ENCODE results near the gene ALK. TPM values are rescaled to one million over a fixed set of nuclear protein-coding genes. Genes with fewer than 3 reads are reported as not detected.

ALK gene
- polyA plus RNA-seq, 4 donors: 0.04 to 0.98 TPM; not detected in 2

DNA sequence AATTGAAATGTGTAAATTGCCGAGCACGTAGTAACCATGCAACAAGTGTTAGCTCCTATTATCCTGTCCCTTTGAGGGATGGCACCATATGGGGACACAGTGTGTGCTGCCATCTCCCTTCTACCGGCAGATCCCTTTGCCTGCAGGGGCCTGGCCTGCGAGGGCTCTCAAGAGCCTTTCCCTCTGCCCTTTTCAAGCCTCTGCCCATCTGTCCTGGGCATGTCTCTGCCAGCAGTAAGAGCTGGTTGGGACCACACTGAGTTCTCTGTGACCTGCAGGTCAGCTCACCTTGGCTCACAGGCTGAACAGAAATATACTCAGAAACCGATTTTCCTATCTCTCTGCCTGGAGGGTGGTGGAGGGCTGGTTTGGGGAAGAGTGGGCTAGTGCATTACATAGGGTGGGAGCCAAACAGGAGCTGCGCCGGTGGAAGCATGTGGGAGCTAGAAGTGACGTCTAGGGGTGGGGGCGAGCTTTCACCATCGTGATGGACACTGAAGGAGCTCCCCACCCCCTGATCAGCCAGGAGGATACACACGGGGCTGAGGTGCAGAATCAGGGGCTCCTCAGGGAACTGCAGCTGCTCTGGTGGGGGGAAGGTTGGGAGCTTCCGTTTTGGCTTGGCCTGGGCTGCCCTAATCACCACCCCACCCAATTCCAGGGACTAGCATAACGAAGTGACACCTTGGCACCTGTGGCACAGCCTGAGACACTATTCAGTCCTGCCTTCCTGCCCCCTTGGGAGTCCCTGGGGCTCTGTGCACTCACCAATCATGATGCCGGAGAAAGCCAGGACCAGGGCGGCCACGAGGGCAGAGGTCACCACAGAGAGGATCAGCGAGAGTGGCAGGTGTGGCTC lies 696.5 kb downstream of the ALK start:
- no peak for DNase-seq
- 51 to 76% (median 60%) methylated on average over 17 of the region's 17 CpGs for WGBS, 3 donors

DNA sequence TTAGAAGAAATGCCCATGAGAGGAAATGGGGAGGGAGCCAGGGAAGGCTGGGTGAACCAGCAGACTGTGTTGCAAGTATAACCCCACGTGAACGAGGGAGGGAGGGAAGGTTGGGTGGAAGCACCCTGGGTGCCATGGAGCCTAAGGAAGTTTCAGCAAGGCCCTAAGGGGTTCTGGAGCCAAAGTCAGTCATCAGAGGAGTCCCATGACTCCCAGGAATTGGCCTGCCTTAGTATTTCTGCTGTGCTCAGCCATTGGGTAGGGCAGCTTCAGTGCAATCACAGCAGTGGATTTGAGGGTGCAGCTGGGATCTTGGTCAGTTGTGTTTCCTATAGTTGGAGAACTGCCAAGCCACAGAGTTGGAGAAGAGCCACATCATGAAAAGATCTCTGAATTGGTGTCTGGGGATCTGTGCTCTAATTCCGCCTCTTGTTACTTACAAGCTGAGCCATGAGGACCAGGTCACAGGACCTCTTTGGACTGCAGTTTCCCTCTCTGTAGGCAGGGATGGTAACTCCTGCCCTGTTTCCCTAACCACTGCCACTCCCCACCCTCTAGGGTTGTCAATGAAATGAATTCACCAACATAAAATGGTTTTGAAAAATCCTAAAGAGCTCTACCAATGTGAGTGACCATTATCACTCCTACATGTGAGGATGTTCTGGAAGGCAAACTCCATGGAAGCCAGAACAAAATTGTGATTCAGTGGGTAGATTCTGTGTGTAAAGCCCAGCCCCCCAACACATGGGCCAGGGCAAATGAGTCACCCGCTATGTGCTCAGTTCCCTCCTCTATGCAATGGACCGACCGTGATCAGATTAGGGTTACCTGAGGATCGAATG lies 697.3 kb downstream of the ALK start:
- Histone ChIP-seq H3K27me3 (ENCODE audit: control insufficient read depth in 3 of 3, insufficient read depth in 3 of 3, low read length in 3 of 3) (peaks cover 0 to 5% (median 0%) of the 10 kb centered on the region in 3 donors), H3K27ac (ENCODE audit: low read depth in 1 of 3, low read length in 2 of 3) (no peak overlapping the region), H3K4me1 (ENCODE audit: control insufficient read depth in 3 of 3, insufficient read depth in 2 of 3, low read depth in 1 of 3, low read length in 2 of 3) (no peaks in the 10 kb centered on the region), H3K9me3 (ENCODE audit: control insufficient read depth in 2 of 2, insufficient read depth in 1 of 2, low read depth in 1 of 2, low read length in 1 of 2) (no peaks in the 10 kb centered on the region), H3K36me3 (ENCODE audit: control insufficient read depth in 3 of 3, insufficient read depth in 2 of 3, low read depth in 1 of 3, low read length in 3 of 3) (no peaks in the 10 kb centered on the region), H3K4me3 (ENCODE audit: low read depth in 1 of 3, low read length in 3 of 3) (no peak overlapping the region)
- WGBS, 3 donors: 62 to 72% (median 65%) methylated on average over 7 of the region's 7 CpGs
- DNase-seq (peak in 1 of 2 donors; percentile 22), FAIRE-seq (no peak)

More for the DNA sequence above, 696.5 kb downstream of the ALK start:
- H3K36me3 ChIP-seq (ENCODE audit: control insufficient read depth in 3 of 3, insufficient read depth in 2 of 3, low read depth in 1 of 3, low read length in 3 of 3): no peaks in the 10 kb centered on the region
- no peaks in the 10 kb centered on the region for H3K4me1 ChIP-seq (ENCODE audit: control insufficient read depth in 3 of 3, insufficient read depth in 2 of 3, low read depth in 1 of 3, low read length in 2 of 3)
- no peaks in the 10 kb centered on the region for H3K9me3 ChIP-seq (ENCODE audit: control insufficient read depth in 2 of 2, insufficient read depth in 1 of 2, low read depth in 1 of 2, low read length in 1 of 2)
- H3K27ac ChIP-seq (ENCODE audit: low read depth in 1 of 3, low read length in 2 of 3): no peak overlapping the region
- no peak overlapping the region for H3K4me3 ChIP-seq (ENCODE audit: low read depth in 1 of 3, low read length in 3 of 3)
- H3K27me3 ChIP-seq (ENCODE audit: control insufficient read depth in 3 of 3, insufficient read depth in 3 of 3, low read length in 3 of 3): peaks cover 0 to 5% (median 0%) of the 10 kb centered on the region in 3 donors
- no peak for FAIRE-seq

DNA sequence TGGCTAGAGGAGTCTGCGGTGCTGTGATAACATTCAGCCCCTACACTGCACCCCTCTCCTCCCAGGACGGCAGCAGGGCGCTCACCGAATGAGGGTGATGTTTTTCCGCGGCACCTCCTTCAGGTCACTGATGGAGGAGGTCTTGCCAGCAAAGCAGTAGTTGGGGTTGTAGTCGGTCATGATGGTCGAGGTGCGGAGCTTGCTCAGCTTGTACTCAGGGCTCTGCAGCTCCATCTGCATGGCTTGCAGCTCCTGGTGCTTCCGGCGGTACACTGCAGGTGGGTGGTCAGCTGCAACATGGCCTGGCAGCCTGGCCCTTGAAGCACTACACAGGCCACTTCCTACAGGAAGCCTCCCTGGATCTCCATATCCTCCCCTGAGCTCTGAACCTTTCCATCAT lies 698.1 kb downstream of the ALK start:
- H3K36me3 ChIP-seq (ENCODE audit: control insufficient read depth in 3 of 3, insufficient read depth in 2 of 3, low read depth in 1 of 3, low read length in 3 of 3): no peaks in the 10 kb centered on the region
- no peak for FAIRE-seq
- WGBS, 3 donors: 90 to 94% (median 91%) methylated on average over 11 of the region's 11 CpGs
- H3K4me1 ChIP-seq (ENCODE audit: control insufficient read depth in 3 of 3, insufficient read depth in 2 of 3, low read depth in 1 of 3, low read length in 2 of 3): no peaks in the 10 kb centered on the region
- H3K9me3 ChIP-seq (ENCODE audit: control insufficient read depth in 2 of 2, insufficient read depth in 1 of 2, low read depth in 1 of 2, low read length in 1 of 2): no peaks in the 10 kb centered on the region
- no peak for DNase-seq
- no peak overlapping the region for H3K27ac ChIP-seq (ENCODE audit: low read depth in 1 of 3, low read length in 2 of 3)
- no peak overlapping the region for H3K4me3 ChIP-seq (ENCODE audit: low read depth in 1 of 3, low read length in 3 of 3)
- peaks cover 0 to 3% (median 0%) of the 10 kb centered on the region in 3 donors for H3K27me3 ChIP-seq (ENCODE audit: control insufficient read depth in 3 of 3, insufficient read depth in 3 of 3, low read length in 3 of 3)

DNA sequence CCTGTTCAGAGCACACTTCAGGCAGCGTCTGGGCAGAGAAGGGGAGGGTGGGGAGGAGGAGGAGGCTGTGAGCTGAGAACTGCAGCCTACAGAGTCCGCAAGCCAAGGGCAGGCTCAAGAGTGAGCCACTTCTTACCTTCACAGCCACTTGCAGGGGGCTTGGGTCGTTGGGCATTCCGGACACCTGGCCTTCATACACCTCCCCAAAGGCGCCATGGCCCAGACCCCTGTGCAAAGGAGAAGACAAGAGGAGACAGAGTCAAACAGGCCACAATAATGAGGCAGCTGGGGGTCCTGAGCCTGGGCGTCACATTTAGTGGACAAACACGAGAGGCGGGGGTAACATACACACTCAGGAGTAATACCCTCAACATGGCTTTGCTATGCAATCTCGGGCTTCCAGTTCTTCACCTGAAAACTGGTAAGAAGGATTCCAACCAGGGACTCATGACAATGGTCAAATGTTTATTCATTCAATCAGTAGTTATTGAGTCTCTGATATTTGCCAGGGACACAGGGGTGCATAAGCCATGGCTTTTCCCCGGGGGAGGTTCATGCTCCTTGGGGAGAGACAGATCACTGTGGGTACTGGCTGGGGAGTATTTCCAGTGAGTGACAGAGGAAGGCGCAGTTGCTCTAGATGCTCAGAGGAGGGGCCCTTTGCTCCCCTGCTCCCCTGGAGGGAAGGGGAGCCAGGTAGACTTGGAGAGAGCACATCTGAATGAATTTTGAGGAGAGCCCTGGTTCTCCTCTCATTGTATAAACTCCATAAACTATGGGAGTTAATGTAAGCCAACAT lies 698.8 kb downstream of the ALK start:
- no peak for FAIRE-seq
- no peak overlapping the region for H3K27ac ChIP-seq (ENCODE audit: low read depth in 1 of 3, low read length in 2 of 3)
- H3K4me3 ChIP-seq (ENCODE audit: low read depth in 1 of 3, low read length in 3 of 3): no peak overlapping the region
- H3K36me3 ChIP-seq (ENCODE audit: control insufficient read depth in 3 of 3, insufficient read depth in 2 of 3, low read depth in 1 of 3, low read length in 3 of 3): no peaks in the 10 kb centered on the region
- no peak for DNase-seq
- H3K9me3 ChIP-seq (ENCODE audit: control insufficient read depth in 2 of 2, insufficient read depth in 1 of 2, low read depth in 1 of 2, low read length in 1 of 2): no peaks in the 10 kb centered on the region
- peaks cover 0 to 2% (median 0%) of the 10 kb centered on the region in 3 donors for H3K27me3 ChIP-seq (ENCODE audit: control insufficient read depth in 3 of 3, insufficient read depth in 3 of 3, low read length in 3 of 3)
- H3K4me1 ChIP-seq (ENCODE audit: control insufficient read depth in 3 of 3, insufficient read depth in 2 of 3, low read depth in 1 of 3, low read length in 2 of 3): no peaks in the 10 kb centered on the region
- 77 to 82% (median 80%) methylated on average over 11 of the region's 11 CpGs for WGBS, 3 donors

DNA sequence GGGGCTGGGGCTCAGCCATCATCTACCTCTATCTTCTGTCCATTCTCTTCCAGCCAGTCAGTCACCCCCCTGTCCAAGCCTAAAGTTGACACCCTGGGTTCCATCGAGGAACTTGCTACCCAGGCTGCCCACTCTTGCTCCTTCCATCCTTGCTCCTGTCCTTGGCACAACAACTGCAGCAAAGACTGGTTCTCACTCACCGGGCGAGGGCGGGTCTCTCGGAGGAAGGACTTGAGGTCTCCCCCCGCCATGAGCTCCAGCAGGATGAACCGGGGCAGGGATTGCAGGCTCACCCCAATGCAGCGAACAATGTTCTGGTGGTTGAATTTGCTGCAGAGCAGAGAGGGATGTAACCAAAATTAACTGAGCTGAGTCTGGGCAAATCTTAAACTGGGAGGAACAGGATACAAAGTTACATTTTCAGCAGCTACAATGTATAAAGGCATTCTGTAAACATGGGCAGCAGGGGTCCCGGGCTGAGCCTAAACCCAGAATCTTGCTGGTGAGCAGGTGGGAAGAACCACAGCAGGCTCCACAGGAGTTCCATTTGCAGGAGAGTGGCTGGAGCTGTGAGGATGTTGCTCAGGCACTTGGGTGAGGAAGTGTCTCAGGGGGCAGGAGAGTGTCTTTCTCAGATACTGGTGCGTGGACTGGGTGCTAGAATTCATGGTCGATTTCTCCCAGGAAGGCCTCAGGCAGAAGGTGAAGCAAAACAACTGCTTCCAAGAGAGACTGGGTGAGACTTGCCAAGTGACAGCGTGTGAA lies 700.7 kb downstream of the ALK start:
- no peak overlapping the region for H3K27ac ChIP-seq (ENCODE audit: low read depth in 1 of 3, low read length in 2 of 3)
- no peak overlapping the region for H3K4me3 ChIP-seq (ENCODE audit: low read depth in 1 of 3, low read length in 3 of 3)
- no peaks in the 10 kb centered on the region for H3K9me3 ChIP-seq (ENCODE audit: control insufficient read depth in 2 of 2, insufficient read depth in 1 of 2, low read depth in 1 of 2, low read length in 1 of 2)
- DNase-seq (no peak), FAIRE-seq (no peak)
- H3K4me1 ChIP-seq (ENCODE audit: control insufficient read depth in 3 of 3, insufficient read depth in 2 of 3, low read depth in 1 of 3, low read length in 2 of 3): no peaks in the 10 kb centered on the region
- no peaks in the 10 kb centered on the region for H3K36me3 ChIP-seq (ENCODE audit: control insufficient read depth in 3 of 3, insufficient read depth in 2 of 3, low read depth in 1 of 3, low read length in 3 of 3)
- H3K27me3 ChIP-seq (ENCODE audit: control insufficient read depth in 3 of 3, insufficient read depth in 3 of 3, low read length in 3 of 3): peaks cover 0 to 2% (median 0%) of the 10 kb centered on the region in 3 donors
- 85 to 86% (median 86%) methylated on average over 12 of the region's 12 CpGs for WGBS, 3 donors

DNA sequence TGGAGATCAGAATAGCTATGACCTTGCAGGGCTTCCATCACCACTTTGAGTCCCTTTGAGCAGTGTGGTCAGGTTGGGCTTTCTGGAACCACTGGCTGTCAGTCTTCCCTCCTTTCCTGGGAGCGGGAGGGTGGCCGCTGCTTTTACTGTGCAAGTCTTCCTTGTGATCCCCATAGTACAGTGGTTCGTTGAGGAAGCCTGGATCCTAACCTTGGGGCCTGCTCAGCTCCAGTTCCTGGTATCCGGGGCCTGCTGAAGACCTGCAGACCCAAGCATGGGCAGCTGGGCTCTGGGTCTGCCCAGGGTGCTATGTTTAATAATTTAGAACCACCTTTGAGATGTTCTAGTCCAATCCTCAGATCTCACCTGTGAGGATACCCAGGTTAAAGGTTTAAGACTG lies 702.0 kb downstream of the ALK start:
- FAIRE-seq: no peak
- H3K4me3 ChIP-seq (ENCODE audit: low read depth in 1 of 3, low read length in 3 of 3): no peak overlapping the region
- peaks cover 0 to 2% (median 0%) of the 10 kb centered on the region in 3 donors for H3K27me3 ChIP-seq (ENCODE audit: control insufficient read depth in 3 of 3, insufficient read depth in 3 of 3, low read length in 3 of 3)
- DNase-seq: no peak
- no peak overlapping the region for H3K27ac ChIP-seq (ENCODE audit: low read depth in 1 of 3, low read length in 2 of 3)
- H3K9me3 ChIP-seq (ENCODE audit: control insufficient read depth in 2 of 2, insufficient read depth in 1 of 2, low read depth in 1 of 2, low read length in 1 of 2): no peaks in the 10 kb centered on the region
- no peaks in the 10 kb centered on the region for H3K4me1 ChIP-seq (ENCODE audit: control insufficient read depth in 3 of 3, insufficient read depth in 2 of 3, low read depth in 1 of 3, low read length in 2 of 3)
- WGBS, 3 donors: 82 to 86% (median 86%) methylated on average over 4 of the region's 4 CpGs
- H3K36me3 ChIP-seq (ENCODE audit: control insufficient read depth in 3 of 3, insufficient read depth in 2 of 3, low read depth in 1 of 3, low read length in 3 of 3): no peaks in the 10 kb centered on the region

DNA sequence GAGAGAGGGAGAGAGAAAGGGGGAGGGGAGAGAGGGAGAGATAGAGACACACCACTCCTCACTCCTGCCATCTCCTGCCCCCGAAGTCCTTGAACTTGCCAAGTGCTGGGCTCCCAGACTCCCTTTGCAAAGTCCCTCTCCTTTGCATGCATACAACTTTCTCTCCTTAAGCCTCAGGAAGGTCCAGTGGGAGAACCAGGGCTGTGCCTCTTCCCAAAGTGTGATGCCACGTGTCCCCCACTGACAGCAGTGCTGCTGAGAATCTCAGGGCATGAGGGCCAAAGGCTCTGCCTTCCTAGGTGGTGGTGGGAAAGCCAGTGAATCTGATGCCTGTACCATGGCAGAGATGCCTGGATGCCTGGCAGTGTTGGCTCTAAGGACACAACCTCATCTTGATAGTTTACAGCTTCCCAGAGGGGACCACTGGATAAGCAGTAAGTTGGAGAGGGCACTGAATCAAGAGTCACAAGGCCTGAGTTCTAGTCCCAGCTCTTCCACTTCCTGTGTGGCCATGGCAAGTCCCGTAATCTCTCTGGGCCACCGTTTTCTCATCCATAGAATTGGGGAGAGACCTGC lies 702.7 kb downstream of the ALK start:
- H3K9me3 ChIP-seq (ENCODE audit: control insufficient read depth in 2 of 2, insufficient read depth in 1 of 2, low read depth in 1 of 2, low read length in 1 of 2): no peaks in the 10 kb centered on the region
- no peaks in the 10 kb centered on the region for H3K4me1 ChIP-seq (ENCODE audit: control insufficient read depth in 3 of 3, insufficient read depth in 2 of 3, low read depth in 1 of 3, low read length in 2 of 3)
- no peak for DNase-seq
- no peak for FAIRE-seq
- no peak overlapping the region for H3K4me3 ChIP-seq (ENCODE audit: low read depth in 1 of 3, low read length in 3 of 3)
- WGBS, 3 donors: 67 to 80% (median 74%) methylated on average over 4 of the region's 4 CpGs
- H3K27me3 ChIP-seq (ENCODE audit: control insufficient read depth in 3 of 3, insufficient read depth in 3 of 3, low read length in 3 of 3): peaks cover 0 to 6% (median 0%) of the 10 kb centered on the region in 3 donors
- H3K27ac ChIP-seq (ENCODE audit: low read depth in 1 of 3, low read length in 2 of 3): no peak overlapping the region
- H3K36me3 ChIP-seq (ENCODE audit: control insufficient read depth in 3 of 3, insufficient read depth in 2 of 3, low read depth in 1 of 3, low read length in 3 of 3): no peaks in the 10 kb centered on the region
